ENCODE data around the gene SMIM22.

DNA sequence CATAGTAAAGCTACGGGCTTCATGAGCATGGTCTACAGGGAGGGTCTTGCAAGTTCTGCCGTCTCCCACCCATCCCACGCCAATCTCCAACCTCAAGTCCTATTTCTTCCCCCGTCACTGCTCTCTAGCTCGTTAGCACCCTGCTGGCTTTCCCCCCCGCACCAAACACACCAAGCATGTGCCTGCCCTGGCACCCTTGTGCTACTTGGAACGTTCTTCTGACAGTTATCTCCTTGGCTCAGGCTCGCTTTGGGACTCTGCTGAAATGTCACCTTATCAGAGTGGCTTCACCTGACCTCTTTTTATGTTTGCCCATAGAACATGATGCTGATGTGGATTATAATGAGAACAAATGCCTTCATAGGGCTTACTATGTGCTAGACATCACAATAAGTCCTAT lies 30.0 kb downstream of the SMIM22 start:
- TF ChIP-seq, protein P1, sequence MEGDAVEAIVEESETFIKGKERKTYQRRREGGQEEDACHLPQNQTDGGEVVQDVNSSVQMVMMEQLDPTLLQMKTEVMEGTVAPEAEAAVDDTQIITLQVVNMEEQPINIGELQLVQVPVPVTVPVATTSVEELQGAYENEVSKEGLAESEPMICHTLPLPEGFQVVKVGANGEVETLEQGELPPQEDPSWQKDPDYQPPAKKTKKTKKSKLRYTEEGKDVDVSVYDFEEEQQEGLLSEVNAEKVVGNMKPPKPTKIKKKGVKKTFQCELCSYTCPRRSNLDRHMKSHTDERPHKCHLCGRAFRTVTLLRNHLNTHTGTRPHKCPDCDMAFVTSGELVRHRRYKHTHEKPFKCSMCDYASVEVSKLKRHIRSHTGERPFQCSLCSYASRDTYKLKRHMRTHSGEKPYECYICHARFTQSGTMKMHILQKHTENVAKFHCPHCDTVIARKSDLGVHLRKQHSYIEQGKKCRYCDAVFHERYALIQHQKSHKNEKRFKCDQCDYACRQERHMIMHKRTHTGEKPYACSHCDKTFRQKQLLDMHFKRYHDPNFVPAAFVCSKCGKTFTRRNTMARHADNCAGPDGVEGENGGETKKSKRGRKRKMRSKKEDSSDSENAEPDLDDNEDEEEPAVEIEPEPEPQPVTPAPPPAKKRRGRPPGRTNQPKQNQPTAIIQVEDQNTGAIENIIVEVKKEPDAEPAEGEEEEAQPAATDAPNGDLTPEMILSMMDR (IDR thresholded peaks at IDR 0.05) = no peak
- TF ChIP-seq POLR2A (IDR thresholded peaks at IDR 0.05) = no peak

All from Peyer's patch (tissue), 4 donors.